DMS79 treated with DMSO at 0.1 percent for 48 hours (cell line): ENCODE data around the gene AAK1.
A peak's percentile ranks its signal among the peaks of the same experiment; 100 is the strongest.

Experiments
- DNase-seq: peaks from one replicate; lab custom pipeline; 2025; lab: John Stamatoyannopoulos, UW

AAK1 gene

GRCh38 chr2:69538872-69539548 lies 104.5 kb downstream of the AAK1 start:
- DNase-seq, result no peak

GRCh38 chr2:69538249-69538648 lies 105.3 kb downstream of the AAK1 start:
- DNase-seq, result no peak

GRCh38 chr2:69535817-69536241 lies 107.7 kb downstream of the AAK1 start:
- DNase-seq, result no peak

GRCh38 chr2:69531186-69531585 lies 112.4 kb downstream of the AAK1 start:
- no peak for DNase-seq

- DNase-seq, result no peak
Measured at GRCh38 chr2:69529480-69529879, 114.1 kb downstream of the AAK1 start.

- no peak for DNase-seq
Measured at GRCh38 chr2:69525261-69525660, 118.3 kb downstream of the AAK1 start.

- DNase-seq, result no peak
Measured at GRCh38 chr2:69524799-69525198, 118.7 kb downstream of the AAK1 start.

GRCh38 chr2:69521747-69522146 lies 121.8 kb downstream of the AAK1 start:
- DNase-seq, result no peak

- no peak for DNase-seq
Measured at GRCh38 chr2:69518841-69519240, 124.7 kb downstream of the AAK1 start.

GRCh38 chr2:69517410-69517809 lies 126.1 kb downstream of the AAK1 start:
- no peak for DNase-seq

GRCh38 chr2:69514819-69515218 lies 128.7 kb downstream of the AAK1 start:
- no peak for DNase-seq

- no peak for DNase-seq
Measured at GRCh38 chr2:69514406-69514805, 129.1 kb downstream of the AAK1 start.

- no peak for DNase-seq
Measured at GRCh38 chr2:69512446-69512845, 131.1 kb downstream of the AAK1 start.

- DNase-seq, result no peak
Measured at GRCh38 chr2:69510204-69510603, 133.3 kb downstream of the AAK1 start.

- no peak for DNase-seq
Measured at GRCh38 chr2:69509750-69510140, 133.8 kb downstream of the AAK1 start.

- DNase-seq, result peak; percentile 90
Measured at GRCh38 chr2:69509011-69509749, 134.4 kb downstream of the AAK1 start.

GRCh38 chr2:69505710-69506109 lies 137.8 kb downstream of the AAK1 start:
- DNase-seq, result no peak

- no peak for DNase-seq
Measured at GRCh38 chr2:69501301-69501700, 142.2 kb downstream of the AAK1 start.

GRCh38 chr2:69499966-69500365 lies 143.6 kb downstream of the AAK1 start:
- no peak for DNase-seq

- no peak for DNase-seq
Measured at GRCh38 chr2:69499242-69499641, 144.3 kb downstream of the AAK1 start.

GRCh38 chr2:69495861-69496260 lies 147.7 kb downstream of the AAK1 start:
- DNase-seq, result no peak

GRCh38 chr2:69495008-69495407 lies 148.5 kb downstream of the AAK1 start:
- DNase-seq, result no peak

- DNase-seq, result no peak
Measured at GRCh38 chr2:69494126-69494525, 149.4 kb downstream of the AAK1 start.

- no peak for DNase-seq
Measured at GRCh38 chr2:69493268-69493667, 150.3 kb downstream of the AAK1 start.
